Heart left ventricle (tissue), 16 donors: ENCODE data around the gene GSKIP. TPM values are rescaled to one million over a fixed set of nuclear protein-coding genes. Genes with fewer than 3 reads are reported as not detected.
A peak's percentile ranks its signal among the peaks of the same experiment; 100 is the strongest.

Source experiments
- ATAC-seq, 4 donors: fragments of 200-7000 bp; cut with Tn5 transposase; one replicate each; pipeline ENCODE4 v1.9.1; 2020 to 2022; ENCODE audit warnings: moderate library complexity in 4 of 4, mild to moderate bottlenecking in 3 of 4, moderate number of reproducible peaks in 1 of 4
- DNase-seq, 5 donors: peaks; one replicate each; pipeline ENCODE4 v3.0.0-alpha.2; 2020
- H3K27ac ChIP-seq, 12 donors: fragments of 200-600 bp; sonication (generic) in 4 of 12; one replicate each; pipeline versions ENCODE4 v1.5.0 to v1.8.0; 2016 to 2022; ENCODE audit warnings: mild to moderate bottlenecking in 2 of 12
- H3K27me3 ChIP-seq, 9 donors: fragments of 200-600 bp; sonication (generic) in 2 of 9; one replicate each; pipeline versions ENCODE4 v1.5.1 to v1.8.0; 2016 to 2022; ENCODE audit warnings: mild to moderate bottlenecking in 3 of 9
- H3K36me3 ChIP-seq, 9 donors: fragments of 200-600 bp; sonication (generic) in 2 of 9; one replicate each; pipeline versions ENCODE4 v1.5.0 to v1.8.0; 2018 to 2022; ENCODE audit warnings: mild to moderate bottlenecking in 2 of 9
- H3K4me1 ChIP-seq, 12 donors: fragments of 200-600 bp; sonication (generic) in 4 of 12; one replicate each; pipeline versions ENCODE4 v1.5.0 to v1.8.0; 2016 to 2022; ENCODE audit warnings: mild to moderate bottlenecking in 3 of 12
- H3K4me3 ChIP-seq, 12 donors: fragments of 200-600 bp; sonication (generic) in 4 of 12; one replicate each; pipeline versions ENCODE4 v1.5.0 to v1.8.0; 2017 to 2022; ENCODE audit warnings: mild to moderate bottlenecking in 9 of 12, moderate library complexity in 4 of 12
- H3K9me3 ChIP-seq, 12 donors: fragments of 200-600 bp; sonication (generic) in 4 of 12; one replicate each; pipeline versions ENCODE4 v1.5.0 to v1.8.0; 2016 to 2022; ENCODE audit warnings: mild to moderate bottlenecking in 1 of 12
- POLR2A ChIP-seq, 2 donors: fragments of 450-650 bp; IDR thresholded peaks; one replicate each; pipeline ENCODE4 v1.6.1; 2017; ENCODE audit warnings: antibody characterized with exemption in 2 of 2, mild to moderate bottlenecking in 2 of 2, moderate library complexity in 2 of 2
- WGBS, 4 donors: extraction: QIAGEN DNeasy Blood & Tissue Kit in 2 of 4; methylation state at CpG; one replicate each; pipeline versions ENCODE4 v1.1.5 to v1.1.7; 2013 to 2018; 5-methylcytosine and 5-hydroxymethylcytosine counted together
- intact Hi-C, 10 donors: fragments of 100-400 bp; cut with DNase I; formaldehyde crosslinking; loops; one replicate each; pipeline versions ENCODE4 v1.11.1 to v1.14.2; 2022
- polyA plus RNA-seq, 2 donors: library from polyadenylated mRNA; stranded (reverse); fragments of 200-250 nt; gene quantifications; one replicate each; pipeline ENCODE4 v1.2.3, GENCODE V29; 2013
- total RNA-seq, 9 donors: library from RNA; depleted of rRNA in 2 of 9; stranded (reverse); fragments of >200 nt in 2 of 9; fragmentation: NEBNext Ultra II Directional in 3 of 9; extraction: Animal tissue kit (Norgen Biotek cat#: 25700) in 3 of 9; gene quantifications; one replicate each; pipeline versions ENCODE4 v1.1.0 to v1.2.4, GENCODE V29; 2016 to 2023
- TF ChIP-seq, protein P1 (sequence below), 12 donors: fragments of 200-600 bp; sonication (generic) in 4 of 12; IDR thresholded peaks; one replicate each; pipeline versions ENCODE4 v1.5.0 to v1.8.0; 2018 to 2022; ENCODE audit warnings: antibody characterized with exemption in 12 of 12, mild to moderate bottlenecking in 5 of 12
- donor health status: ischemic (EF 13 %, LVEDD 7.1; RV severe dilation, severe dysfunction).
- donor health status: healthy with polysubstance abuse.
- donor health status: DM: no; HTN: yes; CAD: no.
- donor health status: DM: no; HTN: no; CAD: no.
- donor health status: ischemic (EF 25% LVEDD 6.9; RV normal size, moderate dysfunction).
- donor health status: ischemic (EF 25% LVEDD 5.7; RV mildly dilated, moderate dysfunction).
- donor health status: healthy.
- donor health status: DM: yes; HTN: yes; CAD: no.
- donor health status: ischemic (EF 35%, LVEDD 5.7; RV mildly dilated, moderate dysfunction).
- donor health status: nonischemic (EF 11% LVEDD 7.7; RV severe dilation, severe dysfunction).
- donor health status: DM: yes; HTN: yes; CAD: no.
- donor health status: PGD.
- donor health status: ischemic (EF 29% LVEDD 5.4; RV normal size, mild dysfunction).
- donor health status: nonischemic (EF 23%, LVEDD 6.1; RV moderate dilation, normal function).

Gene GSKIP
- total and polyA plus RNA-seq, 11 donors, result 4.6 to 19.9 (median 13.1) TPM

DNA sequence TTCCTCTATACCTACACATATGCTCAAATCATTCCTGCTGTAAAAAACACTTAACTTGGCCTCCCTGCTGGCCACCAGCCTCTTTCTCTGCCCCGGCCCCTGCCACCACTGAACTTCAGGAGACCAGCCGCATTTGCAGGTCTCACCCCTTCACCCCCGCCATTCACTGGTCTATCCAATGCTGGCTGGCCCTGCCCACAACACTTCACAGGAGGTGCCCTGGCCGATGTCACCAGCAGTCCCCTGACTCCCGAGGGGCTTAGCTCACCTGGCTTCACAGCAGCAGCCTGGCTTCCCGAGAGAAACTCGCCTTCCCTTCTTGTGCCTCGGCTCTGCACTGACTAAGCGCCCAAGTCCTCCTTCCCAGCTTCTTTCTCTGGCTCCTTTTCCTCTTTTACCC lies 36.1 kb downstream of the GSKIP start:
- TF ChIP-seq, protein P1, sequence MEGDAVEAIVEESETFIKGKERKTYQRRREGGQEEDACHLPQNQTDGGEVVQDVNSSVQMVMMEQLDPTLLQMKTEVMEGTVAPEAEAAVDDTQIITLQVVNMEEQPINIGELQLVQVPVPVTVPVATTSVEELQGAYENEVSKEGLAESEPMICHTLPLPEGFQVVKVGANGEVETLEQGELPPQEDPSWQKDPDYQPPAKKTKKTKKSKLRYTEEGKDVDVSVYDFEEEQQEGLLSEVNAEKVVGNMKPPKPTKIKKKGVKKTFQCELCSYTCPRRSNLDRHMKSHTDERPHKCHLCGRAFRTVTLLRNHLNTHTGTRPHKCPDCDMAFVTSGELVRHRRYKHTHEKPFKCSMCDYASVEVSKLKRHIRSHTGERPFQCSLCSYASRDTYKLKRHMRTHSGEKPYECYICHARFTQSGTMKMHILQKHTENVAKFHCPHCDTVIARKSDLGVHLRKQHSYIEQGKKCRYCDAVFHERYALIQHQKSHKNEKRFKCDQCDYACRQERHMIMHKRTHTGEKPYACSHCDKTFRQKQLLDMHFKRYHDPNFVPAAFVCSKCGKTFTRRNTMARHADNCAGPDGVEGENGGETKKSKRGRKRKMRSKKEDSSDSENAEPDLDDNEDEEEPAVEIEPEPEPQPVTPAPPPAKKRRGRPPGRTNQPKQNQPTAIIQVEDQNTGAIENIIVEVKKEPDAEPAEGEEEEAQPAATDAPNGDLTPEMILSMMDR (IDR thresholded peaks at IDR 0.05), result no peak
- TF ChIP-seq POLR2A (IDR thresholded peaks at IDR 0.05), result no peak
- WGBS, 4 donors, result 77 to 85% (median 79%) methylated on average over 9 of the region's 9 CpGs
- H3K27ac ChIP-seq, result no peak overlapping the region
- ATAC-seq (no peak), DNase-seq (no peak)
- peaks cover 0 to 4% (median 0%) of the 10 kb centered on the region in 12 donors for H3K4me1 ChIP-seq
- no peaks in the 10 kb centered on the region for H3K36me3 ChIP-seq
- intact Hi-C loops, result loop anchor here in 1 of 10 donors (5.0 kb wide), 1 partner anchor 37 kb away; the partner anchor contains the start of genes ATG2B and GSKIP
- H3K9me3 ChIP-seq, result no peaks in the 10 kb centered on the region
- no peaks in the 10 kb centered on the region for H3K27me3 ChIP-seq
- H3K4me3 ChIP-seq, result no peak overlapping the region

DNA sequence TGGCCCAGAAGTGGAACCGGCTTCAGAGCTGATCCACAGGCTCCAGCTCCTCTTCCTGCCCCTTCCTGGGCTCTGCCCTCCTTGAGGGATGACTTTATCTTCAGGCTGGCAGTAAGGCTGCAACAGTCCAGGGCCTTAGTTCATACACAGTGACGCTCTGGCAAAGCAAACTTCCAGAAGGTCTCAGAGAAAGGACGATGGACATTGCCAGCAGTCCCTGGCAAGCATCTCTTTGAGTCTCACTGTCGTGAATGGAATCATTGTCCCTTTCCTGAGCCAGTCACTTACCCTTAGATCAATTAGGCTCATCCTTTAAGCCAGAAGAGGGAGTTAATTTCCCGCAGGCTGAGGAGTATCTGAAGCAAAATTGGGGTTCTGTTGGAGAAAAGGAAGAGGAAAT lies 37.2 kb downstream of the GSKIP start:
- H3K27ac ChIP-seq, result no peak overlapping the region
- H3K4me3 ChIP-seq, result no peak overlapping the region
- H3K27me3 ChIP-seq, result no peaks in the 10 kb centered on the region
- intact Hi-C loops, result no loop called here
- no peaks in the 10 kb centered on the region for H3K9me3 ChIP-seq
- no peaks in the 10 kb centered on the region for H3K36me3 ChIP-seq
- TF ChIP-seq POLR2A (IDR thresholded peaks at IDR 0.05), result no peak
- TF ChIP-seq, protein P1 (IDR thresholded peaks at IDR 0.05), result no peak
- WGBS, 4 donors, result 80 to 92% (median 91%) methylated on average over 5 of the region's 5 CpGs
- peaks cover 0 to 4% (median 0%) of the 10 kb centered on the region in 12 donors for H3K4me1 ChIP-seq
- ATAC-seq (no peak), DNase-seq (no peak)

DNA sequence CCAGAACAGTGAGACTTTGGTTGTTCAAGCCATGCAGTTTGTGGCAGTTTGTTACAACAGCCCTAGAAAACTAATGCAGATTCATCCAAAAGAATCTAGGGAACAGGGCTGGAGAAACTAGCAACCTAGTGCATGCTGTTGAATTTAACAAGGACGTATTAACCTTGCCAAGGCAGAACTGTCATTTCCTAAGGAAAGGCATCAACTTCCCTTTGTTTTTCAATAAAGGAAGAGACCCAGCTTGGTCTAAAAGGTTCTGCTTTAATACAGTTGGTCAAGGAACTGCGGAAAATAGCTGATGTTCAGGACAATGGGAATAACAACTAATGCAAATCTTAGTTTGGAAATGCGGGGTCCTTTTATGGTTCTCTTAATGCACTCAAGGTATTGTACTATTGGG lies 40.1 kb downstream of the GSKIP start:
- Histone ChIP-seq H3K9me3 (no peaks in the 10 kb centered on the region), H3K4me3 (no peak overlapping the region), H3K27me3 (no peaks in the 10 kb centered on the region), H3K36me3 (no peaks in the 10 kb centered on the region), H3K27ac (peak overlapping the region in 5 of 12 donors; percentile 1 to 43 (median 33)), H3K4me1 (peaks cover 0 to 4% (median 0%) of the 10 kb centered on the region in 12 donors)
- DNase-seq (no peak), ATAC-seq (peak in 1 of 4 donors; percentile 76)
- TF ChIP-seq, protein P1 (IDR thresholded peaks at IDR 0.05), result no peak
- TF ChIP-seq POLR2A (IDR thresholded peaks at IDR 0.05), result no peak
- intact Hi-C loops, result no loop called here
- WGBS, 4 donors, result 54 to 72% (median 68%) methylated on average over 3 of the region's 3 CpGs

DNA sequence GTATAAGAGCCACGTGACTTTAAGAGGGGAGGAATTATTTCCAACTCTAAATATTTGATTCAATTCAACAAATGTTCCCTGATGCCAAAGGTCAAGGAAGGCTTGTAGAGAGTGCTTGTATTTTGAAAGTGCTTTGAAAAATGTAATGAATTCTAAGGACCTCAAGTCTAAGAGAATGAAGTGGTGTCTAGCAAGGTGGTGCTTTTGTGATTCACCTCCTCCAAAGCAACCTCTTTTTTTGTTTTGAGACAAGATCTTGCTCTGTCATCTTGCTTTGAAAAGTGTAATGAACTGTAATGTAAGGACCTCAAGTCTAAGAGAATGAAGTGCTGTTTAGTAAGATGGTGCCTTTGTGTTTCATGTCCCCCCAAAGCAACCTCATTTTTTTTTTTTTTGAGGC lies 42.4 kb downstream of the GSKIP start:
- DNase-seq, result no peak
- Histone ChIP-seq H3K9me3 (no peaks in the 10 kb centered on the region), H3K4me3 (no peak overlapping the region), H3K27me3 (no peaks in the 10 kb centered on the region), H3K4me1 (peaks cover 0 to 4% (median 0%) of the 10 kb centered on the region in 12 donors), H3K27ac (no peak overlapping the region), H3K36me3 (no peaks in the 10 kb centered on the region)
- TF ChIP-seq, protein P1 (IDR thresholded peaks at IDR 0.05), result no peak
- TF ChIP-seq POLR2A (IDR thresholded peaks at IDR 0.05), result no peak
- 85 to 100% (median 91%) methylated on average over 1 of the region's 1 CpG for WGBS, 4 donors
- intact Hi-C loops, result no loop called here
- ATAC-seq, result no peak
